LNCAP (cell line): ENCODE results near the gene ADAM29.

Experiments
- CTCF ChIP-seq: fragments of 450-650 bp; IDR thresholded peaks from 2 replicates; pipeline ENCODE4 v1.5.1; 2017; ENCODE audit warnings: mild to moderate bottlenecking

Gene ADAM29

GRCh38 chr4:174918058-174918457, at the start of gene ADAM29:
TSS of gene ADAM29 (plus strand) at chr4:174918358. CDS start at chr4:174975526, 57,168 bp downstream.
- TF ChIP-seq CTCF: no peak

GRCh38 chr4:174869339-174869738, 48.8 kb upstream of the ADAM29 start:
- no peak for TF ChIP-seq CTCF

GRCh38 chr4:174870311-174870710, 47.8 kb upstream of the ADAM29 start:
- no peak for TF ChIP-seq CTCF

- TF ChIP-seq CTCF: no peak
Observed at GRCh38 chr4:174871407-174871806, 46.8 kb upstream of the ADAM29 start.

- peak; percentile 41 for TF ChIP-seq CTCF
Observed at GRCh38 chr4:174873931-174874330, 44.2 kb upstream of the ADAM29 start.

- TF ChIP-seq CTCF: no peak
Observed at GRCh38 chr4:174874898-174875297, 43.3 kb upstream of the ADAM29 start.

GRCh38 chr4:174880001-174880400, 38.2 kb upstream of the ADAM29 start:
- TF ChIP-seq CTCF: no peak

GRCh38 chr4:174882317-174882992, 35.7 kb upstream of the ADAM29 start:
- TF ChIP-seq CTCF: no peak
